ENCODE data around the gene WDR53. TPM values are rescaled to one million over a fixed set of nuclear protein-coding genes. Genes with fewer than 3 reads are reported as not detected.
"Not testable (repeated sequence)": the region's sequence is repeated elsewhere in the genome, so short reads cannot be mapped to it uniquely, and the experiment has no call there.

The WDR53 gene
- total and polyA plus RNA-seq, 2 donors, result 5.7 to 13.2 TPM

GRCh38 chr3:196519718-196520082, 48.7 kb downstream of the WDR53 start:
- Histone ChIP-seq H3K36me3 (ENCODE audit: insufficient read depth) (no peaks in the 10 kb centered on the region), H3K4me3 (ENCODE audit: low read depth, low read length) (no peak overlapping the region), H3K27ac (ENCODE audit: low read depth) (no peak overlapping the region), H3K4me1 (ENCODE audit: insufficient read depth) (no peaks in the 10 kb centered on the region)
- DNase-seq (ENCODE audit: extremely low spot score), result no peak
- 85% methylated on average over 5 of the region's 5 CpGs for WGBS

GRCh38 chr3:196518966-196519717, 49.2 kb downstream of the WDR53 start:
- H3K27ac ChIP-seq (ENCODE audit: low read depth), result no peak overlapping the region
- H3K36me3 ChIP-seq (ENCODE audit: insufficient read depth), result no peaks in the 10 kb centered on the region
- H3K4me1 ChIP-seq (ENCODE audit: insufficient read depth), result no peaks in the 10 kb centered on the region
- 44% methylated on average over 12 of the region's 12 CpGs for WGBS
- H3K4me3 ChIP-seq (ENCODE audit: low read depth, low read length), result no peak overlapping the region
- no peak for DNase-seq (ENCODE audit: extremely low spot score)

- no peak for DNase-seq (ENCODE audit: extremely low spot score)
- Histone ChIP-seq H3K4me3 (ENCODE audit: low read depth, low read length) (no peak overlapping the region), H3K4me1 (ENCODE audit: insufficient read depth) (no peaks in the 10 kb centered on the region), H3K27ac (ENCODE audit: low read depth) (no peak overlapping the region), H3K36me3 (ENCODE audit: insufficient read depth) (no peaks in the 10 kb centered on the region)
- WGBS, result 84% methylated on average over 2 of the region's 2 CpGs
Observed at GRCh38 chr3:196517919-196518318, 50.4 kb downstream of the WDR53 start.

DNA sequence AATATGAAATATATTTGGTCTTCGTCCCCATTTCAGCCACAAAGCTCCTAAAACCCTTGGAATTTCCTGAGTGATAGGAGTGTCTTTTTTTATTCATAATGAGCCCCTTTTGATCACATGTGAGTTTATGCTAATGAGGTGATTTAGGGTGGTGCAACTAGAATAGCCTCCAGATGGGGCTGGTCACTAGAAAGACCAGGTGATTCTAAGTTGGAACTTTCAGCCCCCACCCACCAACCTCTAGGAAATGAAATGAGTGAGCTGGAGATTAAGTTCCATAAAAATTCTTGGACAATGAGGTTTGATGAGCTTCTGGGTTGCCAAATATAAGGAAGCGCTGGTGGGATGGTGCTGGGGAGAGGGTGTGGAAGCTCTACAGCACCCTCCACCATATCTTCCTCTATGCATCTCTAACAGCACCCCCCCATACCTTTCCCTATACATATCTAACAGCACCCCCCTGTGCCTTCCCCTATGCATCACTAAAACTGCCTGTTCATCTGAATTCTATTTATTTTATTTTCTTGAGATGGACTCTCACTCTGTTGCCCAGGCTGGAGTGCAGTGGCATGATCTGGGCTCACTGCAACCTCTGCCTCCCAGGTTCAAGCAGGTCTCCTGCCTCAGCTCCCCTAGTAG, 51.1 kb downstream of the WDR53 start:
- Histone ChIP-seq H3K4me1 (ENCODE audit: insufficient read depth) (no peaks in the 10 kb centered on the region), H3K36me3 (ENCODE audit: insufficient read depth) (no peaks in the 10 kb centered on the region), H3K27ac (ENCODE audit: low read depth) (no peak overlapping the region), H3K4me3 (ENCODE audit: low read depth, low read length) (no peak overlapping the region)
- WGBS, result 77% methylated on average over 2 of the region's 2 CpGs
- no peak for DNase-seq (ENCODE audit: extremely low spot score)

DNA sequence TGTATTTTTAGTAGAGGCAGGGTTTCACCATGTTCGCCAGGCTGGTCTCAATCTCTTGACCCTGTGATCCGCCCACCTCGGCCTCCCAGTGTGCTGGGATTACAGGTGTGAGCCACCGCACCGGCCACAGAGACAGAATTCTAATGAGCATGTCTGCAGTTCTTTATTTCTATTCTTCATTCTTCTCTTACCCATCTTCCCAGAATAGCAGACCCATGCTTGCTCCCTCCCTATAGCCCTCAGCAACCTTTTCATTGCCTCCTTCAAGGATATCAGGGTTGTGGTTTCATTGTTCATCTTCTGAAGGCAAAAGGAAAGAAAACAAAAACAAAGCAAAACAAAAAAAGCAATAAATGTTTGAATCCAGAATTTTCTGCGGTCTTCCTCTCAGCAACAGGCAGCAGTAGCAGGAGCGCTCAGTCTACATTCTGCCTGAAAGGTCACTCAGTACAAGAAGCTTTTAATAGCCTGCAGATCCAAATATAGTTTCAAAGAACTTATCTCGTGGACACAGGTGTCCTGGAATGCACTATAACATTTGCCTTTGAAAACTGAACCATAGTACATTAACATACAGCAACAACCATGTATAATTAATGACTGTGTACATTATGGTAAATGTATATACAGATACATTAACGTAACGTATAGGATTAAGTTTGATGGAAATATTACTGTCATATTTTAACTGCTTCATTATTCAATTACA, 53.3 kb downstream of the WDR53 start, which contains the start of gene SMCO1:
SMCO1 (minus strand) TSS at position 434 of the 709 bp plus-strand sequence; CDS start at position 297, 137 bp downstream.
- 89% methylated on average over 10 of the region's 10 CpGs for WGBS
- no peak within 1 kb of the TSS for H3K27ac ChIP-seq (ENCODE audit: low read depth)
- DNase-seq (ENCODE audit: extremely low spot score), result no peak

GRCh38 chr3:196514350-196514716, 54.0 kb downstream of the WDR53 start:
- Histone ChIP-seq H3K4me3 (ENCODE audit: low read depth, low read length) (no peak overlapping the region), H3K4me1 (ENCODE audit: insufficient read depth) (no peaks in the 10 kb centered on the region), H3K27ac (ENCODE audit: low read depth) (no peak overlapping the region), H3K36me3 (ENCODE audit: insufficient read depth) (no peaks in the 10 kb centered on the region)
- DNase-seq (ENCODE audit: extremely low spot score), result no peak
- 93% methylated on average over 1 of the region's 1 CpG for WGBS

More for the DNA sequence above, 53.3 kb downstream of the WDR53 start, which contains the start of gene SMCO1:
- Histone ChIP-seq H3K36me3 (ENCODE audit: insufficient read depth) (no peaks in the 10 kb centered on the region), H3K4me1 (ENCODE audit: insufficient read depth) (no peaks in the 10 kb centered on the region), H3K4me3 (ENCODE audit: low read depth, low read length) (no peak within 1 kb of the TSS)

- Histone ChIP-seq H3K36me3 (ENCODE audit: insufficient read depth) (no peaks in the 10 kb centered on the region), H3K4me1 (ENCODE audit: insufficient read depth) (no peaks in the 10 kb centered on the region), H3K4me3 (ENCODE audit: low read depth, low read length) (no peak overlapping the region), H3K27ac (ENCODE audit: low read depth) (no peak overlapping the region)
- no peak for DNase-seq (ENCODE audit: extremely low spot score)
- 84% methylated on average over 8 of the region's 8 CpGs for WGBS
Observed at GRCh38 chr3:196513697-196514349, 54.5 kb downstream of the WDR53 start.

DNA sequence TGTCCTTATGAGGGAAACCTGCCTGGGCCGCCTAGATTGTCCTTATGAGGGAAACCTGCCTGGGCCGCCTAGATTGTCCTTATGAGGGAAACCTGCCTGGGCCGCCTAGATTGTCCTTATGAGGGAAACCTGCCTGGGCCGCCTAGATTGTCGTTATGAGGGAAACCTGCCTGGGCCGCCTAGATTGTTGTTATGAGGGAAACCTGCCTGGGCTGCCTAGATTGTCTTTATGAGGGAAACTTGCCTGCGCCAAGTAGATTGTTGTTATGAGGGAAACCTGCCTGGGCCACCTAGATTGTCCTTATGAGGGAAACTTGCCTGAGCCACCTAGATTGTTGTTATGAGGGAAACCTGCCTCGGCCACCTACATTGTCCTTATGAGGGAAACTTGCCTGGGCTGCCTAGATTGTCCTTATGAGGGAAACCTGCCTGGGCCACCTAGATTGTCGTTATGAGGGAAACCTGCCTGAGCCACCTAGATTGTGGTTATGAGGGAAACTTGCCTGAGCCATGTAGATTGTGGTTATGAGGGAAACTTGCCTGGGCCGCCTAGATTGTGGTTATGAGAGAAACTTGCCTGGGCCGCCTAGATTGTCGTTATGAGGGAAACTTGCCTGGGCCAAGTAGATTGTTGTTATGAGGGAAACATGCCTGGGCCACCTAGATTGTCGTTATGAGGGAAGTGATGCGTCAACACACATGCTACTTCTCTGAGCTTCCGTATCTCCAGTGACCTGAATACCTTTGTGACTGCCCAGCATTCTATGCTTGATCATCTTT, 56.5 kb downstream of the WDR53 start:
- not testable (repeated sequence) for H3K36me3 ChIP-seq (ENCODE audit: insufficient read depth); H3K27ac ChIP-seq (ENCODE audit: low read depth)

DNA sequence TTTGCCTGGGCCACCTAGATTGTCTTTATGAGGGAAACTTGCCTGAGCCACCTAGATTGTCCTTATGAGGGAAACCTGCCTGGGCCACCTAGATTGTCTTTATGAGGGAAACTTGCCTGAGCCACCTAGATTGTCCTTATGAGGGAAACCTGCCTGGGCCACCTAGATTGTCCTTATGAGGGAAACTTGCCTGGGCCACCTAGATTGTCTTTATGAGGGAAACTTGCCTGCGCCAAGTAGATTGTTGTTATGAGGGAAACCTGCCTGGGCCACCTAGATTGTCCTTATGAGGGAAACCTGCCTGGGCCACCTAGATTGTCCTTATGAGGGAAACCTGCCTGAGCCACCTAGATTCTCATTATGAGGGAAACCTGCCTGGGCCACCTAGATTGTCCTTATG, 57.2 kb downstream of the WDR53 start:
- H3K27ac ChIP-seq (ENCODE audit: low read depth); H3K4me3 ChIP-seq (ENCODE audit: low read depth, low read length); H3K4me1 ChIP-seq (ENCODE audit: insufficient read depth); DNase-seq (ENCODE audit: extremely low spot score); H3K36me3 ChIP-seq (ENCODE audit: insufficient read depth): not testable (repeated sequence)
- 98% methylated on average over 1 of the region's 1 CpG for WGBS

More for the DNA sequence above, 56.5 kb downstream of the WDR53 start:
- not testable (repeated sequence) for H3K4me3 ChIP-seq (ENCODE audit: low read depth, low read length); H3K4me1 ChIP-seq (ENCODE audit: insufficient read depth); DNase-seq (ENCODE audit: extremely low spot score)
- WGBS, result 92% methylated on average over 15 of the region's 15 CpGs

DNA sequence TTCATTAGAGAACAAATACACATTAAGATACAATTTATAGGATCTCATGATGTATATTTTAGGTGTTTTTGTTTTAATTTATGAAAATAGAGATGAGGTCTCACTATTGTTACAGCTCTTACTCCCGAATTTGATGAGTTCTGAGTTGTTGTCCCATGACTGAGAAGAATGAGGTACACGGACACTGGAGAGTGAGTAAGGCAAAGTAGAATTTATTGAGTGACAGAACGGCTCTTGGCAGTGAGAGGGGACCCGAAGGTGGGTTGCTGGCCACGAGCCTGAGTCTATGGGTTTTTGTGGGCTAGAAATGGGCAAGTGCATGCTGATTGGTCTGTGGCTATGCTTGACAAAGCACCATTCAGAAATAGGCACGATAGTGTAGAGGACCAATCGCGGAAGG, 61.7 kb downstream of the WDR53 start:
- WGBS, result 87% methylated on average over 8 of the region's 8 CpGs
- H3K27ac ChIP-seq (ENCODE audit: low read depth), result no peak overlapping the region
- H3K4me3 ChIP-seq (ENCODE audit: low read depth, low read length), result no peak overlapping the region
- H3K4me1 ChIP-seq (ENCODE audit: insufficient read depth), result no peaks in the 10 kb centered on the region
- no peak for DNase-seq (ENCODE audit: extremely low spot score)
- no peaks in the 10 kb centered on the region for H3K36me3 ChIP-seq (ENCODE audit: insufficient read depth)

DNA sequence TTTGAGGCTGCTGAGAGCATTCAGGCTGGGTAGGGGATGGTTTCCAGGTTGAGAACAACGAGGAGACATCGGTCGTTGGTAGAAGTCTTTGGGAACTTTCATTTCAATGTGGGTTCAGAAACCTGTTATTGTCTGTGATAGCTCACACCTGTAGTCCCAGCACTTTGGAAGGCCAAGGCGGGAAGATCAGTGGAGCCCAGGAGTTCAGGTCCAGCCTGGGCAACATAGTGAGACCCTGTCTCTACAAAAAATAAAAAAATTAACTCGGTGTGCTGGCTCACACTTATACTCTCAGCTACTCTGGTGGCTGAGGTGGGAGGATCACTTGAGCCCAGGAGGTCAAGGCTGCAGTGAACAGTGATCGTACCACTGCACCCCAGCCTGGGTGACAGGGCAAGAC, 63.8 kb downstream of the WDR53 start:
- H3K4me3 ChIP-seq (ENCODE audit: low read depth, low read length), result no peak overlapping the region
- H3K27ac ChIP-seq (ENCODE audit: low read depth), result no peak overlapping the region
- 94% methylated on average over 6 of the region's 6 CpGs for WGBS

More for the DNA sequence above, 63.8 kb downstream of the WDR53 start:
- no peaks in the 10 kb centered on the region for H3K36me3 ChIP-seq (ENCODE audit: insufficient read depth)
- DNase-seq (ENCODE audit: extremely low spot score), result no peak
- H3K4me1 ChIP-seq (ENCODE audit: insufficient read depth), result no peaks in the 10 kb centered on the region

Data from urinary bladder (tissue), 4 donors.